Activated CD4-positive, CD25-positive, alpha-beta regulatory T cell (primary cell): ENCODE results near the gene DENND4B.
A peak's percentile ranks its signal among the peaks of the same experiment; 100 is the strongest.

ENCODE experiments used
- DNase-seq, 4 experiments: peaks; one replicate each; lab custom pipeline; 2025; lab: John Stamatoyannopoulos, UW

DENND4B gene

DNA sequence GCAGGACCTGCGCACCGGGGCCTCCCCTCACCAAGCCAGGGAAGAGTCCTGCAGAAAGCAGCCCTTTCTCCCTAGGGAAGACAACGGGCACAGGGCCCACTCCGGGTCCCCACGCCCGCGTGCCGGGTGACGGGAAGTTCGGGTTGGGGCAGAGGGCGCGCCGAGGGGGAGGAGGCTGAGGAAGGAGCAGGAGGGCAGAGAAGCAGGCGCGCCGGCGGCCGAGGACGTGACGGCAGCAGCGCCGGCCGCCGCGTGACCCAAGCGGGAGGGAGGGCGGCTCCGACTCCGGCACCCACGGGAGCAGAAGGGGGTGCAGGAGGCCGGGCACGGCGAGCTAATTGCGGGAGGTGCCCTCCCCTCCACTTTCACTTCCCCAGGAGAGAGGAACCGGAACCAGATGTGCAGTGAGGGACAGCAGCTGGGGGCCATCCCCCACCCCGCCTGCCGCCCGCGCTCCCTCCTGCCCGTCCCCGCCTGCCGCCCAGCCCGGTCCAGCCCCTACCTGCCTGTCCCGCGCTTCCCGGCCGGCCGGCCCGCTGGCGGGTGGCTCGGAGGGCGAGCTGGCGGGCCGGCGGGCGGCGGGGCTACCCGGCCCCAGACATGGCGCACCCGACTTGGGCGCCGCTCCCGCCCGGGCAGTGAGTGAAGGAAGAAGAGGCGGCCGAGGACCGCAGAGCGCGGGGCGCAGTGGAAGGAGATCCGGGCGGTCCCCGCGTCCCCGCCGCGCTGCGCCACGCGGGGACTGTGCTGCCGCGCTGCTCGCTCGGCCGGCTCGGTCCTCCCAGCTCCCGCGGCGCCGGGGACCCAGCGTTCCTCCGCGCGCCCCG lies 510 bp downstream of the DENND4B start:
- DNase-seq, result peak; percentile 37 to 66 (median 50)

GRCh38 chr1:153945131-153945794 lies 1.3 kb downstream of the DENND4B start:
- peak; percentile 26 to 68 (median 46) for DNase-seq

DNA sequence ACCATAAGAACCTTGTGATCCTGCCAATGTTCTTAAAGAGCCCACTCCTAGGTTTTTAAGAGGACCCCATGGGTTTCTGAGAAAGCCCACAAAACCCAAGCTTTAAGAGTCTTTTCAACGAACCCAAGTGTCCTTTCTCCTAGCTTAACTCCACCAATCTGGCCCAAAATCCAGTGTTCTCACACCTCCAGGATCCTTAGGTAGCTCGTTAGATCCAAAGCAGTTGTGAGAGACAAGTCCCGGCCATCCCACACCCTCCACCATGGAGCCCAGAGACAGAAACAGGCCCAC lies 1.7 kb downstream of the DENND4B start:
- DNase-seq, result no peak

DNA sequence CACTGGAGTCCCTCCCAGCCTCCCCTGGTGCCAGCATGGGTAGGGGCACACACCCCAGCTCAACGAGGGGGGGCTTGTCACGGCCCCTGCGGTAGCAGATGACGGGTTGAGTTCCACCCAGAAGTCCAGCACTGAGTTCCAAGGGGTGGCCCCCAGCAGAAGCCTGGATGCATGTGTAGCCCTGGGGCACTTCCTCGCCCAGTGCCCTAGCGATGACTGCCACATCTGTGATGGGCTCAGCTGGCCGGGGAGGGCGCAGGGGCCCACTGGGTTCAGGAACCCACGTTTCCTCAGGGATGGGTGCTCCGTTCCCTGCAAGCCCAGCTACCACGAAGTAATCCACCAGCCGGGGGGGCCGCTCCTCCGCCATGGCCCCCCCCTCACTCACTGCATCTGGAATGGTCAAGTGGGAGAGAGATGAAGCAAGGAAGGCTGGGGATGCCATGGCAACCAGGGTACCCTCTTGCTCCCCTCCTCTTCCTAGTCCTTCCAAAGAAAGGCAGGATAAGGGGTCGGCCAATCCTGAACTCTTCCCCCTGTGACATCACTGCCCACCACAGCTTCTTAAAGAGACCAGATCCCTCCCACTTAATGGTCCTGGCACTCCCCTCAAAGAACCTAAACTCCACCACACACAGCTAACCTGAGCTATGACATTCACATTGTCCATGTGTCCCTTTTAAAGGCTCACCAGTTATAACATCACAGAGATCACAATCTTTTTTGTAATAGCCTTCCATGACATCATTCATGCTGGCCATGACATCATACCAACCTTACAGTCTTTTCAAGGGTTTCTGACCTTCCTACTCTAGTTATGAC lies 2.3 kb downstream of the DENND4B start:
- DNase-seq, result no peak

DNA sequence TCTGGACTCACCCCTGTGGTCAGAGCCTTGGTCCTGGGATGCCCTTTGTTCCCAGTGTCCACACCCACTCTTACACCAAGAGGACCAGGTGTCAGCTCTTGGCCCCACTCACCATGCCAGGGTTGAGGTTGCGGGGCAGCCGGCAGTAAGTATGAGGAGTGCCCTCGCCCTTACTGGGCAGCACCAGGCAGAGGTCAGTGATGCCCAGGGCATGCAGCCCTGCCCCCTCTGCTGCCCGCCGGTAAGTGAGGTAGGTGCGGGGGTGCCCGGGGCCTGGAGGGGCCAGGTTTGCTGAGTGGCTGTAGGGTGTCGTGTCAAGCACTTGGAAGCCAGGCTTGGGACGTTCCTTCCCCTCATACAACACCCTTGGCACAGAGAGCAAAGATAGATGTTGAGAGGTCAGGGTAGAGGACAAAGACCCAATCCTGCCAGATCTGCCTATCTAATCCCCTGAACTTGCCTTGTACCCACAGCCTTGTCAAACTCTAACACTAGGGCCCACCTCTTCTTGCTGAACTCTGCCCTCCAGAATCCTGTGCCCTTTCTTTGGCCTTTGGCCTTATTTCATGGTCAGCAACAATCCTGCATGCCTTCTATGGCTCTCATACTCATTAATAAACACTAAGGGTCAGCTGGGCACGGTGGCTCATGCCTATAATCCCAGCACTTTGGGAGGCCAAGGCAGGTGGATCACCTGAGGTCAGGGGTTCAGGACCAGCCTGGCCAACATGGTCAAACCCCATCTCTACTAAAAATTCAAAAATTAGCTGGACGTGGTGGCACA lies 3.6 kb downstream of the DENND4B start:
- no peak for DNase-seq

GRCh38 chr1:153941826-153942725 lies 4.4 kb downstream of the DENND4B start:
- no peak for DNase-seq

DNA sequence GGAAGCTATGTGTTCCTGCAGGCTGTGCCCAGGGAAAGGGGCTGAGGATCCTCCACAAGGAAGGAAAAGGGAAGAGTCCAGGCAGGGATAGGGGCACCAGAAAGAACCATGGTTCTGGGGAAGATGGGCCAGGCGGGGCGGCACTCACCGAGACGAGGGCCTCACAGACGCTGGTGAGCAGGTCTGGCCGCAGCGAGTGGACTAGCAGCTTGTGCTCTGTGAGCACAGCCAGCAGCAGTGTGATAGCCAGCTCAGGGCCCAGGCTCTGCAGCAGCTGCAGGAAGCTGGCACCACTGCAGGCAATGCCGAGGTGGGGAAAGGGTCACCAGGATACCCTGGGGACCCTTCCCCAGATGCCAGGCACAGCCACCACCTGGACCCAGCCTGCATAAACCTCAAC lies 5.8 kb downstream of the DENND4B start:
- DNase-seq, result no peak

DNA sequence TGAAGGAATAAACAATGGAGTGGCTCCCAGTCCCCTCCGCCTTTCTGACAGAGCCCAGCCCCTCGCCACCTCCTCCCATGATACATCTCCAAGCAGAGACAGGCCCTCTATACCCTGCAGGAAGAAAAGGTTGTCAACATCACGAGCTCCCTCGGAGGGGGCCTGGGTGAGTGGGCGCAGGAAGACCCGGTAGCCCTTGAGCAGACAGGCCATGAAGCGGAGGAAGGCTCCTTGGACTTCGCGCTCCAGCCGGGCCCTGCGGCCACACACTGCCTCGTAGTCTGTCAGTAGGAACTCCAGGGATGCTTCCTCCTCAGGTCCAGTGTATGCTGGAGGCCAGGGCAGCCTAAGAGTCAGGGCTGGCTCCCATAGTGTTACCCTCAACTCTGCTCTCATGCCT lies 7.0 kb downstream of the DENND4B start:
- no peak for DNase-seq

- no peak for DNase-seq
These were observed 7.5 kb downstream of the DENND4B start for GRCh38 chr1:153938996-153939395.

DNA sequence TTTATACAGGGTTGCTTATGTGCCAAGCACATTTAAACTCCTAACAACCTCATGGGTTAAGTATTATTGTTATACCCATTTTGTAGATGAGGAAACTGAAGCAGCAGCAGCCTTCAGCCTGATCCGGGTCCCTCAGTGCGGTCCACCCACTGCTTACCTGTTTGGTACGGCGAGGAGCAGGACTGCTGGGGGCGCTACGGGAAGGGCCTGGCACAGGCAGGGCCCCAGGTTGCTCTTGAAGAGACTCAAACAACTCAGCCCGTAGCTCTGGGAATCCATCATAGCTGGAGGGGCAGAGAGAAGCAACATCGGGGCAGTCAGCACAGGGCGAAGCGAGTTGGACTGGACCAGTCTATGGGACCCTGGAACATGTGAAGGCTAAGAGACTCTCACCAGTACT lies 9.2 kb downstream of the DENND4B start:
- no peak for DNase-seq

DNA sequence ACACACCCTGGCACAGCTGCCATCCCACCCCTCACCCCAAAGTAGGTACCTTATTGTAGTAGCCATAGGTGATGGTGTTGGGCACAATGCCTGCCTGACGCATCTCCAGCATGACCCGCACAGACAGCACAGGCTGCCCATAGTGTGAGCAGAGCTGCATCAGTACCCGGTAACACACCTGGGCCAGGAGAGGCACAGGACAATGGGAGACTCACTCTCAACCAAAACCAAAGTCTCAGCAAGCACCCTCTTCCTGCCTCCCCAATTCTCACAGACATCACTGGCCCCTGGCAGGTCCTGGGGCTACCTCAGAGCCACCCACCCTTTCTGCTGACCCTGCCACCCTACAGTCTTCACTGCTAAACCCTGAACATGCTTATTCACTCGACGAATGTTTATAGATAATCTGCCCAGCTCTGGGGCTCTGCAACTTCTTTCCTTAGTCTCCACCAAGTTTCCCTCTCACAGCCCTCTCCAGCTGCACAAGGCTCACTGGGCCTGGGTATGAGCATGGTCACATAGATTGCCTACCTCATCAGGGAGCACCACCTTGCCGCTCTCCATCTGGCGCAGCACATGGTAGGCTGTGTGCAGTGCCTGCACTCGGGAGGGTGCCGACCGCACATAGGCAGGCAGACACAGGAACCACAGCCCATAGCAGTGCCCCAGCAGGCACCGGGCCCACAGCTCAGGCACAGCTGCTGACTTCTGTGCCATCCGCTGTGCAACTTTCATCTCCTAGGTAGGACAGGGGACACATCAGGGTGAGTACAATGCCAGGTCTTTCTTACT lies 10.3 kb downstream of the DENND4B start:
- DNase-seq, result no peak

DNA sequence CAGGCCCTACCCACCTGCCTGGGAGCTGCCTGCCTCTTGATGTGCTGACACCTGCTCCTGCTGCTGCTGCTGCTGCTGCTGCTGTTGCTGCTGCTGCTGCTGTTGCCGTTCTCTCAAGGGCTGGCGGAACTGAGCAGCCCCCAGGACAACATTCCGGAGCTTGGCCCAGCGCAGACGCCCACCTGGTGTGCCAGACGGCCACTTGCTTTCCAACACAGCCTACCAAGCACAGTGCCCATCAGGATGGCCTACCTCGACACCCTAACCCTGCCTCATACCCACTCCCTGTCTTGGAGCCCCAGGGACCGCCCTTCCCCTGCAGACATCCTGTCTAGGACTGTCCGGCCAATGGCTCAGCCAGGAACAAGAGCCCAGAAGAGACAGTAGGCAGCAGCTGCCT lies 11.8 kb downstream of the DENND4B start:
- DNase-seq, result no peak

DNA sequence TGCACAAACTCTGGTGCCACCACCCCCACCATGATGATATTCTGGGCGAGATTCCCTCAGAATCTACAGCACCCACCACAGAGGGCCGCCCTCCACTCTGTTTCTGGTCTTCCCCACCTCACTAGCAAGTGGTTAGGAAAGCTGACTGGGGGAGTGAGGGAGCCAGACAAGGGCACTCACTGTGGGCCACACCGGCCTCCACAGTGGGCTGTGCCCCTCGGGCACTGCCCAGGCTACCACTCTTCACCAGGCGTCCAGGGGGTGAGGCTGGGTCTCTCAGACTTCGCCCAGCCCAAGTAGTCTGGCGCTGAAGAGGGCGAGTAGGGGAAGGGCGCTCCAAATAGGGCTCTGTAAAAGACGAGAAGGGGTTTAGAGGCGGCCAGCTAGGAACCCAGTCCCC lies 12.6 kb downstream of the DENND4B start:
- no peak for DNase-seq

DNA sequence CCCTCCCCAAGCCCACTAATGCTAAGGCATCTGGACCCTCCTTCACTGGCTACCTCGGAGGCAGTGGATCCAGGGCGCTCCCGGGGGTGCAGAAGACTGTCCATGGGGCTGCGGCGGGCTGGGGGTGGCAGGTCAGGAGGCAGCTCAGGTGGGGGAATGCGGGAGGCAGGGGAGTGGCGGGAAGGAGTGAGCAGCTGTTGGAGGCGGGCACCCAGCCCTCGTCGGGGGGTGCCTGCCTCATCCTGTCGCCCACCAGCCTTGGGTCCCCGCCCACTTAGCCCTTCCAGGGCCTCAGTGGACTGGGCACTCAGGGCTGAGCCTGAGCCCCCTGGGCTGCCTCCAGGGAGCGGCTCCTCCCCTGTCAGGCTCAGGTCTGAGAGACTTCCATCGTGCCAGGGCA lies 13.1 kb downstream of the DENND4B start:
- no peak for DNase-seq

DNA sequence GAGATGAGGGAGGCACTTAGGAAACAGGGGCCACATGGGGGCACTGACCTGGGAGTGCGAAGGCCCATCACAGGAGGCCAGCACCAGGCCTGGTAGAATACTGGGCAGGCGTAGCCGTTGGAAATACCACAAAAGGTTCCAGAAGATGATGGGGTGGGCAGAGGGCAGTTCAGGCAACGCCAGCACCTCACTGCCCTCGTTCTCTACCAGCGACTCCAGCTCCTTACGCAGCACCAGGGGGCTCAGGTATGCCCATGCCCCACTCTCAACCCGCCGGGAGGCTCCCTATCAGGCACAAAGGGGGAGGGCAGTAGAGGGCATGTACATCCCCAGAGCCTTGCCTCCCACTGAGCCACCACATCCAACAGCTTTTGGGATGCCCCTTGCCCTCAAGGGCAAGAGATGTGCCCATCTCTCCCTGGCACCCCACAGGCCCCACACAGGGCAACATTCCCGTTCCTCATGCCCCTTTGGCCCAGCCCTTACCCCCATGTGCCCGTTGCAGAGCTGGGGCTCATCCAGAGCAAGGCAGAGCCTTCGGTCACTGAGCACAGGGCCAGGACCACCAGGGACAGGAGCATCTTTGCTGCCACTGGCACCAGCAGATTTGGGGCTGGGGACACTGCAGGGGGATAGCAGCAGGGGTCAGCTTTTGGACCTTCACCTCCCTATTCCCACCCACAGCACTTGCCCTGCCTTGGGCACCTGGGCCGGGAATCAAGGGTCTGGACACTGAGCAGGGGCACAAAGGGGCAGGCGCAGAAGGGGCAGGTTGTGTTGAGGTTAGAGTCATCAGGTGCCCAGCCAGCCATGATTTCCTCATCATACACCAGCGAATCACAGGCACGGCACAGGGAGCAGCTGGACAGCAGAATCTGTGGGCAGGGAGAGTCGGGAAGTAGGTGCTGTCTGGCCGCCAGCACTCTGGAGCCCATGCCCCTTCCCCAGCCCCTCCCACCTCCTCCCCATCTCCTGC lies 14.1 kb downstream of the DENND4B start:
- no peak for DNase-seq

DNA sequence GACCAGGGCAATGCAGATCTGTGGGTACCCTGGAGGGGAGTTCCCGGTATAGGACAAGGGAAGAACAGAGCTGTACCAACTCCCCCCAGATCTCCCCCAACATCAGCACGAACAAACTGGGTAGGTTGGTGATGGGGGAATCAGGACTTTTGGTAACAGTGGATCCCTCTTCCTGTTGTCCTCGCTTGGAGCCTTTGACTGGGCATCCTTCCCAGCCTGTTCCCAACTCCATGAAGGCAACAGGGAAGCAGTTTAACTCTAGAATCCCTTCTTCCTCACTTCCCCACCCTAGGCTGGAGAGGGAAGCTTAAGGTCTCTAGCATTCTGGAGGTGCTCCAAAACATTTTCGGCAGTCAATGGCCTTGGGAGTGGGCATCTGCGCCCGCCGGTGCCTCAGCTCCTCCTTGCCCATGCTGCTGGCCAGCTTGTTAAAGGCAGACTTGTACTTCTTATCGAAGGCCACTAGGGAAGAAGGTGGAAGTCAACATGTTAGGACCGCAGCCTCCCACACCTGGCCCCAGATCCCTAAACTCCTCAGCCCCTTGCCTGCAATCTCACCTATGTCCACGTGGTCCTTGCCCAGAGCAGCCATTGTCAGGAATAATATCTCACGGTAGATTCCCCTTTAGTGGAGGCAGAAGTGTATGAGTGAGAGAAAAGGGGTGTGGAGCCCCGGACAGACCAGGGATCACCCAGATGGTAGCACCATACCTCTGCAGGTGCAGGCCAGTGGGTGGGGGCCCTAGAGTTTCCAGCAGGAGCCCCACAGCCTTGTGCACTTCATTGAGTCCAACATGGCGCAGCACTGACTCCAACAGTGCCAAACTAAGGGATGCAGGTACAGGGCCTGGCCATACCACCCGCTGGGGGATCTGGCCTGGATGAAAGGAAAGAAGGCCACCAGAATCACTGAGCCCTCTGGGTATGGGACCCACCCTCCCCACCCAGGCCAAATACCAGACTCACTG lies 16.3 kb downstream of the DENND4B start:
- no peak for DNase-seq

GRCh38 chr1:153929426-153929825 lies 17.1 kb downstream of the DENND4B start:
- DNase-seq, result no peak

GRCh38 chr1:153928791-153929341 lies 17.7 kb downstream of the DENND4B start:
- DNase-seq, result no peak
